Stimulated activated CD4-positive, alpha-beta T cell treated with anti-CD3 and anti-CD28 coated beads, Interleukin-15, amount 100 ng/mL, for 48 hours (primary cell): Measurements from ENCODE around the gene VAV3.

Experiments used
- DNase-seq, 2 donors: peaks; one replicate each; pipeline ENCODE4 v3.0.0-alpha.2; 2020; ENCODE audit warnings: low read depth in 2 of 2

The VAV3 gene

GRCh38 chr1:107936498-107937481 lies 28.2 kb downstream of the VAV3 start:
- peak; percentile 51 to 52 for DNase-seq

DNA sequence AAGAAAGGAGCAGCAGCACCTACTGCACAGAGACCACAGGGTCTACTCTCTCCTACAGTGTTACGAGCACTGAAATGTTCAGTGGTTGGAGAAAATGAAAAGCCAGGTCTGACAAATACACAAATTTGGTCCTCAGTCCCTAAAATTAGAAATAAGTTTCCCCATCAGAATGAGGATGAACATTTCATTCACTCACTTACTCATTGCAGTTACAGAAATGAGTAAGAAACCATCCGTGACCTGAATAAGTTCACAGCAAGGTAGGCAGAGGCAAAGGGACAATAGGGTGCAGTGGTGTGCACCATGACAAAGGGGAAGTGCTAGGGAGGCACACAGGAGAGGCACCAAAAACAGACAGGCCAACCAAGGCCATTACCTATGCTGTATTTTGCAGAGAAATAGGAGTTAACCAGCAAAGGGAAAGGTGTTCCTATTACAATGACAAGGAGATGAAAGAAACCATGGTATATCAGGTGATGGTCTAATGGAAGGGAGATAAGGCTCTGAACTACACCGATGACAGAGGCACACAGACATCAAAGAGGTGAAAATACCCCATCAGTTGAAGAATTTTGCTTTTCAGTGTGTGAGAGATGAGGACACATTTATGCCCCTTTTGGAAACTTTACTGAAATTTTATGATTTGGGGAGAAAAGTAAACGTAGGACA lies 29.4 kb downstream of the VAV3 start:
- DNase-seq: peak; percentile 27 to 41

DNA sequence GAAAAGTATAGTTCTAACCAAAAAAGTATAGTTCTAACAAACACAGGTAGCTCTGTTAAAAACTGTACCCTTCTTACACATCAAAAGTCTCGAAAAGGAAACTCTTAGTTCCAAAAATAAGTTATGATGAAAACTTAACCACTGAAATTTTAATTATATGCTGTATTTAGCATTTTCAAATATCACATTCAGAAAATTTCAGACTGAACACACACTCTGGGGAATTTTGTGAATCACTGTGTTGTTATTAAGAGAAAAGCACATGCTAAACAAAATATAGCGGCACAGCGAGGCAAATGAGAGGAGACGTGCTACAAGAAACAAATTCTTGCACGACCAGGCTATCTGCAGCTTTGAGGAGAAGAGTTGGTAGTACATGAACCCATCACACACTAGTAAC lies 30.4 kb downstream of the VAV3 start:
- DNase-seq: no peak

DNA sequence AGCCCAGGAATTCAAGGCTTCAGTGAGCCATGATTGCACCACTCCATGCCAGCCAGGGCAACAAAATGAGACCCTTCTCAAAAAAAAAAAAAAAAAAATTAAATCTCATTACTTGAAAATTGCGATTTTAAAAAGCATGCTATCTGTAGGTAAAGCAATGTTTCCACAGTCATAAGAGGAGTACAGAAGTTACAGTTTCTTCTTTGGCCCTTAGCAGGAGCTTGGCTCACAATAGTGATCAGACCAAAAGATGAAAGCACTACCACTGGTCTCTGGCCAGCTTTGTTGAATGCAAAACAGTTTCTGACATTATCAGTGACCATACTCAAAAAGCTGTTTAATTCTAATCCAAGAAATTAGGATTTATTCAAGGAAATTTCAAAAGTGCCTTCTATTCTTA lies 31.2 kb downstream of the VAV3 start:
- no peak for DNase-seq

DNA sequence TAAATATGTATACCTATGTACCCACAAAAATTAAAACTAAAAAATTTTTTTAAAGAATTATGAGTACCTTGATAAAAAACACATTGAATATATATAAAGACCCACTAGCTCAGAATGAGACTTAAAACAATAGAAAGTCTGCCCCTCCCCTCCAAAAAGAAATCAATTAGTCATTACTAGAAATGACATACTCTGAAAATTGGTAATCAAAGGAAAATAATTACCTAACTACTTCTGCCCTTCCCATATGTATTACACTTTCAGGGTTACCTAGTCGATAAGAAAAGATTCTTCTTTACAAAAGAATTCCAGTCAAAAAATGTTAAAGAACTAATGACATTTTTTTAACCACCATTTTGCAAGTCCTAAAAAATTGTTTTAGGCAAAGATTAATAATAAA lies 34.7 kb downstream of the VAV3 start:
- no peak for DNase-seq

GRCh38 chr1:107927820-107928219 lies 37.2 kb downstream of the VAV3 start:
- DNase-seq: no peak

- DNase-seq: no peak
Observed at GRCh38 chr1:107926436-107927080, 38.4 kb downstream of the VAV3 start.

DNA sequence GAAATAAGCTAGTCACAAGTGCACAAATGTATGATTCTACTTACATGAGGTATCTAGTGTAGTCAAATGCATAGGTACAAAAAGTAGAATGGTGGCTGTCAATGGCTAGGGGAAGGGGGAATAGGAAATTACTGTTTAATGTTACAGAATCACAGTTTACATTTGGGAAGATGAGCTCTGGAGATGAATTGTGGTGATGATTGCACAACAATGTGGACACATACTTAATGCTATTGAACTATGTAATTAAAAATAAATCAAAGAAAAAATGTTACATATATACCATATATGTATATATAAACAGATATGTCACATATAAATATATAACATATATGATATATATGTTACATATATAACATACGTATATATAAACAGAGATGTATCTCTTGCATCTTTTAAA lies 39.4 kb downstream of the VAV3 start:
- no peak for DNase-seq

DNA sequence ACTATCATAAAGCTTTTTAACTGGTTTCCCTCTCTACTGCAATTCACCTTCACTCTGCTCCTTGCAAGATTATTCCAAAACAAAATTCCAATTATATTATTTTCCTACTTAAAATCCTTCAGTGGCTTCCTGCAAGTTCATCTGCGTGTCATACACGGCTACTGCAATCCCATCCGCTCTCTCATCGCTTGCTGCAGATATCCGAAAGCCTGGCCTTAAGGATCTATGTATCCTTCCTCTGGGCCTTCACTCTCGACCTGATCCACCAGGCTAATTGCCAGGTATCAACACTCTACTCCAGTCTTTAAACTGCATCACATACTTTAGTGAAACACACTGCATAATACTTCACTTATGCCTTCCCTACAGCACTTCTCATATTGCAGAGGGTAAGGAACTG lies 44.0 kb downstream of the VAV3 start:
- DNase-seq: no peak

GRCh38 chr1:107920561-107920960 lies 44.4 kb downstream of the VAV3 start:
- DNase-seq: no peak

GRCh38 chr1:107919953-107920352 lies 45.0 kb downstream of the VAV3 start:
- DNase-seq: no peak

DNA sequence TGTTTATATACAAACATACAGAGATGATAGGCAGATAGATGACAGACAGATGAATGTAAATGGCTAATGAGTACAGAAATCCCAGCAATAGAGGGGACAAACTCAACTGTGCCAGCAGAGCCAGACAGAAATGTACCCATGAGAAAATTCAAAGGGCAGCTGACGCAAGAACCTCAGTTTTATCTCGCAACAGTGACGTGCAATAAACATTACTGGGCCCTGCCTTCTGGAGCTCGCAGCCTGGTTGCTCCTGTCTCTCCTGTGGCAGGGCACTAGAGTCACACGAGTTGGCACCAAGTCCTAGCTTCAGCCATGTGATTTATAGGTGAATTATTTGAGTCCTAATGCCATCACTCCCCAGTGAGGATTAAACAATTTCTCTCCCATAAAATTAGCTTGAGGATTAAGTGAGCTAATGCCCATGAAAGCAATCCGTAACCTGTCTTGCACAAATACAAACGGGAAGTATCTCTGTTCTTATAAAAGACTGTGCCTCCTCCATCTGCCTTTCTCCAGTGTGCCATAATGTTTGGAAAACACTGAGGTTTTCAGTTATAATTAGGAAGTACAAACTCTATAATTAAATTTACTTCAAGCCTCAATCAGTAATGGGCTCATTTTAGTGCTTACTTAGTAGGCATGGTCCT lies 50.7 kb downstream of the VAV3 start:
- DNase-seq: no peak

DNA sequence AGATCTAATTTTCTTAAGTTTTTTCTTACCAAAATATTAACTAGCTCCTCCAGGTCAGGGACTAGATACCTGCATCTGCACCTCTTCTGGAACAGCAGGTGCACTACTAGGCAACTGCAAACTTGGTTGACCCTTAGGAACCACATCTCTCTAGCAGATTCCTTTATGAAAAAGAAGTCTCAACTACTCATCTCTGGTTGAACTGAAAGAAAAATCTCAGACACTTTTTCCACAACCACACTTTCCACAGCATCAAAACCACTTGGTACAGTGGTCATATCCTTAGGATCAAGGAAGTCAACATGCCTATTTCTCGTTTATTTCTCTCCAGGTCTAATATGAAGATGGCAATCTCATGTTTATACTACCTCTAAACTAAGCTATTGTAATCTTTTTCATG lies 52.3 kb downstream of the VAV3 start:
- DNase-seq: no peak

DNA sequence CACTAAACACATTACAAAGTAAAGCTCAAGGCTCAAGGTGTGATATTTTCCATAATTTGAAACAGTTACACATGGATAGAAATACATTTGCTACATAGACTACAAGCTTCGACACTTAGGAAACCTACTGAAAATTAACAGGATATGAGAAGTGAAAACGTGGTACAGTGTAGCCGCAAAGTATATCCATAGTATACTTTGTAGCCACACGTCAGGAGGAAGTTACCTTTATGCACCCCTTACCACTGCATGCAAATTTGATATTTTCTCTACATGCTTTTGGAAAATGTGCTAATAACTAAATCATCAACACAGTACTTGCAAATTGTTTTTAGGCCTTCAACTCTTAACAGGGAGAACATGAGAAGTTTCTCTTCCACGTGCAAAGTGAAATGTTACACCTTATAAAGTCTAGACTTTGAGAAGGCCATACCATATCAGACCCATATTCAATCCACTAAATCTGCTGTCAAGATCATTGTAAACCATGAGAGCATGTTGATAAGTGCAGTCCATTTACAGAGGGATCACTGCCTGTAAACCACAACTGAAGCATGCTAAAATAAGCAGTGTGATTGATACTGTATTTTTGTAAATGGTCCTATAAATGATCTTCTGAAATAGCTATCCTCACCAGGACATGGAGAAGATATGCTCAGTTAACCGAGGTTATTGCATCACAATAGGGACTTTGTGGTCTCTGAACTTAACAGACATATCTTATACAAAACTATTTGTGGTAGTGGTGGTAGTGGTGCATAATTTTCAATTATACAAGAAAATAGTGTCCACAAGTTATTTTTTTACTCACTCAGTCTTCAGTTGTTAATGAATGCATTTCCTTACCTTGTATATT lies 64.7 kb downstream of the VAV3 start:
- DNase-seq: no peak

- DNase-seq: no peak
Observed at GRCh38 chr1:107899655-107900054, 65.3 kb downstream of the VAV3 start.

DNA sequence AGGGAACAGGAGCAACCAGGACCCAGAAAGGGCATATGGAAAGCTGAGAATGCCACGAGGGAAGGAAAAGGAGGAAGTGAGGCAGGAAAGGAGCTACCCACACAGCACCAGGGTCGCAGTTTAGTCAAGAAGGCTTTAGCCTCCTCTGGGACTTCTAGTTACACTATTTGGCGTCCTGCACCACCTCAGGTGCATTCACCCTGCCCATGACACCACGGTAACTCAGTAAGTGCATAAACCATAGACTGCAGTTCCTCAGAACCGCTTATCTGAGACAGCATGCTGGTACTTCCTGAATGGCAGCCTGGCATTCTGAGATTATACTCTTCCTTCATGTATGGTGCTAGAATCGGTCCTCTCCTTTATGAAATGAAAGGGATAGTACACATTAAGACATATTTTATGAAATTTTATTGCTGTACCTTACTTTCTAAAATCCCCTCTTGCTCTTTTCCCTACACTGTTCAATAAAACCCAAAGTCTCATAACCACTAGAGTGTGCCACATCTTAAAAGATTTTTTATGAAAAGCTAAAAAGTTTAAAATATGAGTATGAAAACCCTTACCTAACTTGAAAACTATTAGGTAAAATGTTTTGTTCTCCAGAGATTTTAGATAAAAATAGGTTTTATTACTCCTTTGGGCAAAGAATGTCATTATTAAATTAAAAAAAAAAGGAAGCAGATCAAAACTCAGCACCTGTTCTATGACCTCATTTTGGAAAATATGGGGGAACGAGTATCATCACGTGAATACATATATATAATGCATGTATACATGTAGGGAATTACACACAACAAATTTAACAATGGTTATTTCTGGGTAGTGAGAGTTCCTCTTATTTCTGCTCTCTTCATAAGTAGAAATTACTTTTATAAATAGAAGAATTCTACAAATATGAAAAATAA lies 67.3 kb downstream of the VAV3 start:
- no peak for DNase-seq

- no peak for DNase-seq
Observed at GRCh38 chr1:107896936-107897335, 68.0 kb downstream of the VAV3 start.

DNA sequence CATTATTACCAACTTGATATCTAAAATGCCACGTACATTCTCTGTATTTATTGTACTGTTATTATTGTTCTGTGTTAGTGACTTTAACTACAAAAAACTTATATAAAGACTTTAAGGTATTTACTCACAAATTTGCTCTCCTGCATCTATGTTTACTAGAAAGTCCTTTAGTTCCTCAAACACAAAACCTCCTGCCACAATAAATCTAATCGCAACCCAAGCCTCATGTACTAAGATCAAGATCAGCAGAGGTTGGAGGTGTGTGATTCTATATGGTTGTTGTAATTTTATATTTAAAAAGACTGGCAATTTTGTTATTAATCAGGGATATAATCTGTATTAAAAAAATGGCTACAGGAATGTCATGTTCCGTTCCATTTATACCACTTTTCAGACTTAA lies 68.6 kb downstream of the VAV3 start:
- DNase-seq: no peak

DNA sequence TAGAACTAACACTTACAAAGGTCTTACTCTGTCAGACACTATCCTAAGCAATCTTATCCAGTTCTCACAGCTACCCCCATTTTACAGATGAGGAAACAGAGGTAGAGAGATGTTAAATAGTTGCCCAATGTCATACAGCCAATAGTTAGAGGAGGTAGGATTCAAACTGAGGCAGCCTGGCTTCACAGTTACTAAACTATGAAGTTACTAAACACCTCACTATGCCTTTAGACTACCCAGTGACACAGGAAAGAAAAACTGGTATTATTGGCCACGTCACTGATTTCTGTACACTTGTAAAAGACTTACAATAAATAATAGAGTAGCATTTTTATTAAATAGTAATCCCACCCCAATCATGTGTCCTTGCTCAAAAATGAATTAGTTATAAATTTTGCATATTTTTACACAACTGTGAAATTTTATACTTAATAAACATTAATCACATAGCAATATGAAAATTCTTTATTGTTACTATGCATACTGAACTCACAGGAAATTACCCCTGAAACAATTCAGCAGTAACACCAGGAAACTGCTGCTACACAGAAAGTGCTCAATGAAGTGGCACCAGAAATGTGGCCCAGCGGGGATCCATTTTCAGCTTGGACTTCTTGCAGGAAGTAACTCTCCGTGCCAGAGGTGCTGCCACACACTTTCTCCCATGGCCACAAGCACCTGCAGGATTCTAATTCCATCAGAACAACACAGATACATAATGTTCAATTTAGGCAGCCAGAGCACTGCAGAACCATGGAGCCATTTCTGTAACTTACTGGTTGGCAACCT lies 69.4 kb downstream of the VAV3 start:
- no peak for DNase-seq
